GM20431 (cell line): ENCODE measurements around the gene KIF5C.
"Not testable (repeated sequence)": the region's sequence is repeated elsewhere in the genome, so short reads cannot be mapped to it uniquely, and the experiment has no call there.

ENCODE experiments used
- in situ Hi-C: fragments of 300-500 bp; cut with MseI, MboI; formaldehyde crosslinking; loops from one replicate; pipeline ENCODE4 v1.15.0; 2020; ENCODE audit warnings: low sequenced_read_pairs; ENCODE audit not compliant: unreplicated experiment

The KIF5C gene

DNA sequence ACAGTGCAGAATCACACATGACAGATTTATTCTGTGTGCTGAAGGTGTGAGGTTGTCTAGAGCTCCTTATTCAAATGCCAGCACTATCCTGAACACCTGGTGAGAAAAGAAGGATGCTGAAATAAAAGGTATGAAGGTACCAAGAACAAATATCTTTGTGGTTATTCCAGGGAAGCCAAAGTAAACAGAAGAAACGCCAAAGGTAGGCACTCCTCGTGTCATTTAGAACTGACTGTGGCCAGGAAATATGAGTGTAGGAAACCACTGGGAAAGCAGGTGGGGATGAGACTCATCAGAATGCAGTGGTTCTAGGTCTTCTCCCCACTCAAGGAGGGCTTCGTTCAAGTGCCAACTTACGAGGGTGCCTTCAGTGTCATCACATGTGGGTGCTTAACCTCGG lies 80.8 kb downstream of the KIF5C start:
- in situ Hi-C loops, result no loop called here

DNA sequence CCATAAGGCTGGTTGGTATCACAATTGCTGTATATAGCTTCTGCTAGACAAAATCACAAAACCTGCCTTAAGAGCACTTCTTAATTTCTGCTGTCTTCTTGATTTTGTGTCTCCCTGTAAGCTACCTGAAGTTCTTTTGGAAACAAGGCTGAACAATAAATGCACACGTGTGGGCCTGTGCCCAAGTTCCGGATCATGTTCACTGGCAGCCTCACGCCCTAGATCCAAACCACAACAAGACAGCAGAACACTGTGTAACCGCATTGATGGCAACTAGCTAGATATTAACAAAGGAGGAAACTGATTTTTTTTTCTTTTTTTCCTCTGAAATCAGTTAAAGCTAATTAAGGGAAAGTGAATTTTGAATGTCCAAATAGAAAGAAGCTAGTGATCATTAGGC lies 82.0 kb downstream of the KIF5C start:
- in situ Hi-C loops, result no loop called here

DNA sequence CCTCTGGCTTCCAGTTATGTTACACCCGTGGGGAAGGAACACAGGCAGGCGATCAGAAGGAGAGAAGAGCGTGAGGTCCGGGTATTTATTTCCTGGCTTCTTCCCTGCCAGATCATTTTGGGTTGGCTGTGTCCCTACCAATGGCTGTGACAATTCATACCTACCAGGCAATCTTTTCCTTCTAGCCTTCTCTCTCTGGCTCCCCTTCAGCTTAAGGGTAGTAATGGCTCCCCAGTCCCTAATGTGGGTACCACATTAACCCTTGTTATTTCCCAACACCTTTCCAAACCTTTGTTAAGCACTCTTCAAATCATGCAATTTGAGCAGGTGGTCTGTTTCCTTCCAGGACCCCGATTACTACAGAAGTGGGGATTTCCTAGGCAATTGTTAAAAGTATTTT lies 84.7 kb downstream of the KIF5C start:
- in situ Hi-C loops, result no loop called here

DNA sequence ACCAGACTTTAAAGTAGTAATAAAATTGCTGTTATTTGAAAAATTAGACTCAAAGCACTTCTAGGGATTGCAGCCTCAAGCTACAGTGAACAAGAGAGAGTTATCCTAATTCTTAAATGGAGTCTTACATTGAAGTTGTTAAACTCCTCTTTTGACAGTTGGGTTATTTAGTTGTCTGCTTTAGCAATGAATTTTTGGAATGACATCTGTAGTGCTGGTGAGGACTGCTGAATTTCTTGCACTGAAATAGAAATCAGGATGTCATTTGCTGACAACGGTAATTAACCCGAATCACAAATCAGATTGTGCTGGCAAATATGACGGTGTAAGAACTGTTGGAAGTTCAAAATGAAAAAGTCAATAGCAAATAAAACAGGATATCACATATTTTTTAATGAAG lies 85.5 kb downstream of the KIF5C start:
- in situ Hi-C loops, result no loop called here

DNA sequence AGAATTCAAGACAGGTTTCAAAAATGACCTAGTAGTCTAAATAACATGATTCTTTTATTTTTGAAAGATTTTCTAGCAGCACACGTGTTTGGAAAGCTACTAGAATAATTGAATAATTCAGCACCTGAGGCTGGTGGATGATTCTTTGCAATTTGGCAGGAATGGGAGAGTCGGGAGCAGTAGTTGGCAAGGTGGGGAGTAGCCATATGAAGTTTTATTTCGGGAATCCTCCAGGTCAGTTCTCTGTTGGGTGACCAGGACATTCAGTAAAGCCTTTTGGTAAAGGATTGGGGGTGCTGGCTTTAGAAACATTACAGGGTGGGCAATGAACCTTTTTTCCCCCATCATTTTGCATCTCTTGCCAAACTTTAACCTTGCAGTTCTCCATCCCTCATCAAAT lies 88.4 kb downstream of the KIF5C start:
- in situ Hi-C loops, result no loop called here

DNA sequence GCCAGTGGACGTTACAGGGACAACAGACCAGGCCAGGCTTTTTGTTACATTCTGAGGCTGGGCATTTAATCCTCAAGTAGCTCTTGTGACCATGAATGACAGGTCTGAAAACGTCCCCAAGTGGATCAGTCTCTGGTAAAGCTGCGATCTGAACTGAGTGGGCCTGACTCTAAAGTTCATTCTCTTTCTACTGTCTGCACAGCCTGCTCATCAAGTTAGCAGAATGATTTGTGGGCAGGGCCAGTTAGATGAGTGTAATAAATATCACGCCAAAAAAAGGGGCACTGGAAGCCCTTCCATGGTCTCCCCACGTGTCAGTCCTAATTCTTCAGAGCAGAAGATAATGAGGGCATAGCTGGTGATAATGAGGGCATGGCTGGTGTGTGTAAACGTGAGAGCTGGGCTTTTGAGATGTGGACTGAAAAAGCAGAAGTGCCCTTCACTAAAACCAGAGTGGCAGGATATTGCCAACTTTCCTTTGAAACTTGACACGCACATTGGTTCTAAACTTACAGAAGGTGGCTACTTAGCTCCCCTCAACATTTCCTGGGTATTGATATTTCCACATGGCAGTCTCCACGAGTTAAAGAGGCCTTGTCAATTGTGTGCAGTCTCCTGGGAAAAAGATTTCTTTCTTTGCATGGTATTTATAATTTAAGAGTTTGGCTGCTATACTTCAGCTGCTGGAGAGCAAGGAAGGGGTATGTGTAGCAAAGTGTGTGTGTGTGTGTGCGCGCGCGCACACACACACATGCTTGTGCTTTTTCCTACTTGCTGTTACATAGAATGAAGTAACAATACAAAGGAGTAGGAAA lies 90.8 kb downstream of the KIF5C start:
- in situ Hi-C loops, result no loop called here

DNA sequence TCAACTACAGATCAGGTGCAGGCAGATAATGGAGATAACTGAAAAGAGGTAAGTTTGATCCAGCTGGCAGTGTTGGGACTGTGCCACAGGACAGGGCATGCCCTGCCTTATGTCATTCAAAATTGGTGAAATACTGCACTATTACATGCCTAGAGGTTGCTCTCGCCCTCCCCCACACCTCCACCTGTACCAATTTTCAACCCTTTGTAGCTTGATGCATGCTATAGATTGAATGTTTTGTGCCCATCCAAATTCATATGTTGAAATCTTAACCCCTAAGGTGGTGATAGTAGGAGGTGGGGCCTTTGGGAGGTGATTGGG lies 91.4 kb downstream of the KIF5C start:
- in situ Hi-C loops, result no loop called here

DNA sequence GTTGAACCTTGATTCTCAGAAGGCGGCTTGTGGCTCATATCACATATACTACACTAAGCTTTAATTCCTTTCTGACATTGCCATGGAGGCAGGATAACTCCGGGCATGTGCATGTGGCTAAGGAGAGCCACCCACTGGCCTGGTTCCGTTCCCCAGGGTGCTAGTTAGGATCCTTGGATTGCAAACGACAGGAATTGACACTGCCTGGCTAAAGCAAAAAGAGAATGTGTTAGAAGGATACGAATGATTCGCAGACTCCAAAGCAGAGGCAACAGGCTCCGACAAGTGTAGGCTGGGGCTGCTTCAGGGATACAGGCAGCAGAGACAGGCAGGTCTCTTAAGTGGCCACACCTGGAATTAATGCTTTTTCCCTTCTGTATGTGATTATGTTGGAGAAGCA lies 92.0 kb downstream of the KIF5C start:
- in situ Hi-C loops, result no loop called here

DNA sequence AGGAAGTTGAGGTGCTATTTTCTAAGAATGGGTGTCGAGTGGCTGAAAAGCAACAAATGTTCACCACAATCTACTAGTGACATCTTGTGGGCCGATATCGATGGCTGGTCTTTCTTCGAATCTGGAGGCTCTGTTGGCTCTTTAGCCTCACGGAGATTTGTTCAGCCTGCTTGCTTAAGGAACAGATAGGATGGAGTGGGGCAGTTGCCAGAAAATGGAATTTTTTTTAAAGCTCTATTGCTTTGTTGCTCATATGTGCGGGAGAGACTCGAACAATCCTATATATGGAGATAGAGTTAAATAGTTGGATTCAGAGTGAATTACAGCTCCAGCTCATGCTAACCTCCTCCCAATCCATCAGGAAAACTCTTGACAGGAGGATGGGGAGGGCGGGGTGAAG lies 92.6 kb downstream of the KIF5C start:
- in situ Hi-C loops, result no loop called here

DNA sequence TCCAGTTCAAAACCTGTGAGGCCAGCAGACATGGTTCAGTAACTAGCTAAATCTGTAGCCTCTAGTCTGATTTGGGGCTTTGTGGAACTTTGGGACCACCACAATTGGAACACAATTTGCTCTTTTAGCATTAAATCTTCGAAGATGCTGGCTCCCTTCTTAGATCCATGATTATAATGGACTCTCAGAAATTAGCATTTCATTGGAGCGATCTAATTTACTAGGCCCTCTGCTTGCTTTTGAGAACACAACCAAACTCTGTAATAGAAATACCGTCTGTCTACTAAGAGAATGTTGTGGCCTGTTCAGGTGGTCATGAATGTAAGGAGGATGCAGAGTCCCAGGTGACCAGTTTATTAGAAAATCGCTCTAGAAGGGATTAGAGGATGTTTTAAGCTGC lies 93.3 kb downstream of the KIF5C start:
- in situ Hi-C loops, result no loop called here

DNA sequence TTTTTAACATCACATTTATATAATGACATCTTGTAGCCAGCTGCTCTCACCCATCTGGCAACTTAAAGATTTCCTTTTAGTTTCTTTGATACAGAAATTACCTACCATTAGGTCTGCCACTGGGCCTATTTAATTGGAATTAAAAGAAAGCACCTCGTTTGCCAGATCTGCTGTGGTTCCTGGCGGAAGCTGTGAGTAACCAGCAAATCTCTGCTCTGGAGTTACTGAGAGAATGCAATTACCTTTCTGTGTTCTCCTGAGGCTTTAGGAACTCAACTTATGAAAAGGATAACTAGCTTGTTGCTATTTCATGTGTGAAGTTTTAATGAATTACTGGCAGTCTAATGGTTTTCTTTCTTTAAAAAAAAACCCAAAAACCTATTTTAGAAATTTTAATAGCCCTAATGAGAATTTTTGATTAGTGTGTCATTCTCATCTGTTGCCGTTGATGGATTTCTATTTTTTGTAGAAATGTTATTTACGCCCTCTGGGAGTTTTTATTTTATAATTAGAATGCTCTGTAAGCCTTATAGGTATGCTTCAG lies 93.8 kb downstream of the KIF5C start:
- in situ Hi-C loops, result no loop called here

DNA sequence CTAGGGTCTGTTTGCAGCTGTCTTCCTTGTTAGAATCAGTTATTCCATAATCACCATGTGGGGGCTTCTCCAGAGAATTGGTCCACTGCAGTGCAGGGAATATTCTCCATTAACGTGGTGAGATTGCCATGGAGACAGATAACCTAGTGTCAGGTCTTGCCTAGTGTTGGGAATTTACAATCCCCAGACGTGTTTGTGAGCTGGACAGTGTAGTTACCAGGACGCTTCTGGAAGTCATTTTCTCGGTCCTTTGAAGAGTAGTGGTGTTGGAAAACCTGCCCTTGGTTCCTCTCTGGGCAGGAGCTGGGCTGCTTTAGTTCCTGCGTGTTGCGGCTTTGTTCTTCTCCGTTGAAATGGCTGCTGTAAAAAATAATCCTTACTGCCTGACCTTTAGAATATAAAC lies 94.6 kb downstream of the KIF5C start:
- in situ Hi-C loops, result no loop called here

DNA sequence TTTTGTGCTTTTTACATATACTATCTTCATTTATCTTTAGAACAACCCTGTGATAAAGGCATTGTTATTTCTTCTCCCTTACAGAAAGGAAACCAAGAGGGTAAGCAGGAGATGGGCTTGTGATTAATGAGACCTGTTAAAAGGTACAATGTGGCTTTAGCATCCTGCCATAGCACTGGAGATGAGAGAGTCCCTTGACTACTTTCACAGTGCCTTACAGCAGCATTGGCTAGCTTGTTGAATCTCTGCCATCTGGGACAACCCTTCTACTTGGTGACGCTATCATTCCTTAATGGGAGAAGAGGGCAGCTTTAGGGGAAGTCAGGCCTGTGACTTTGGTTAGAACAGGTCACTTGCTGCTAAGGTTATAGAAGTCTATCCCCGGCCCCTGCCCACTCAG lies 95.4 kb downstream of the KIF5C start:
- in situ Hi-C loops, result no loop called here

DNA sequence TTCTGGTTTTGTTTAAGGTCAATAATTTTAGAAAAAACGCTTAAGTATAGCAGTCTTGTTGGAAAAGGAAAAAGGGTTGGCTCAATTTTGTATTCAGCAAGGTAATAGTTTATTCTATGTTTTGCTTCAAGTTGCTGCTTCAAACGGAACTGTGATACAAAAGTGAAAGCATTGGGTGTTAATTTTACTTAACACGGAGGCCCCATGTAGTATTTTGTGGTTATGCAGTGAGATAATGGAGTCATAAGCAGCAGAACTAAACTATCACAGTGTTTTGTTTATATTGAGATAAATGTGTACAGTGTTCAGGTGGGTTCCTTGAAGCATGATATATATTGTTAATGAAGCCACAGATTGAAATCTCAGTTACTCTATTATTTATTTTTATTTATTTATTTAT lies 96.5 kb downstream of the KIF5C start:
- in situ Hi-C loops, result no loop called here

DNA sequence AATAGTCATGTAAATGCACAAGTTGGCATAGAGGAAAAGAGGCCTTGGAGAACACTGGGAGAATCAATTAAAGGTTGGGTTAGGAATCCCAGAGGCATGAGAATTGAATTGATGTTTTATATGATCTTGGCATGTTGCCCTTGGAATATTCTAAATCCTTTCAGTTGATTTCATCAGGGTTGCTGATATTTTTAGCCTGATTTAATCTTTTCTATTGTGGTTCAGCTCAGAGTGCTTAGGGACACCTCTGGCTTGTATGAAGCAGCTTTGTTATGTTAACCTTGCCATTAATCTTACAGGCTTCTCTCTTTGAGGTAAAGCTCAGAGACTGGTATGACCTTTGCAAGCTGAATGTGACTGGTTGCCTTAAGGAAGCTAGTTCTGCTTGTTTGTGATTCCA lies 99.1 kb downstream of the KIF5C start:
- in situ Hi-C loops, result no loop called here

DNA sequence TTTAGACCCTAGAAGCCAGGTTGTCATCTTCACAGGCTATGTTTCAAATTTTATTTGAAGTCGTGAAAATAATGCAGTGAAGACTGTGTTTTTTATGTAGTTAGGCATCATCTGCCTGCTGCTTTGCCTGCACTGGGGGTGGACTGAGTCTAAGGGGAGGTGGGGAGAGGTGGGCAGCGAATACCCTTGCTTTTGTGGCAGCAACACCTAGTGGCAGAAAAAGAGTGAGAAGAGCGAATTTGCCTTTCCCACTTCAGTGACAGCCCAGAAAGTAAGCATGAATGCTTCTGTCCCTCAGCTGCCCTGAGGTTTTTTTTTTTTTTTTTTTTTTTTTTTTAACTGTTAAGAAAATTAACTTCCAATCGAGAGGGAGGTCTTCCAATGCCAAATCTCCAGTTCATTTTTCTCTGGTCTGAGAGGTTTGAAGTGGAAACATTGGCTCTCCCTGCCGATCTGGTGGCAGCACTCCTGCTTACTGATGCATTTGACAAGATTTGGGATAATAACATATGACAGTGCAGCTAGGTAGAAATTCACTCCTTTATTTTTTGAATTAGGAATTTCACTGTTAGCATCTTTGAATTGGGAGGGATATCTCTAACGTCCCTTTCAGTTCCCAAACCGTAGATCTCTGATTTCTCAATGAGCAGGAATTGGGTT lies 103.1 kb downstream of the KIF5C start:
- in situ Hi-C loops, result no loop called here

DNA sequence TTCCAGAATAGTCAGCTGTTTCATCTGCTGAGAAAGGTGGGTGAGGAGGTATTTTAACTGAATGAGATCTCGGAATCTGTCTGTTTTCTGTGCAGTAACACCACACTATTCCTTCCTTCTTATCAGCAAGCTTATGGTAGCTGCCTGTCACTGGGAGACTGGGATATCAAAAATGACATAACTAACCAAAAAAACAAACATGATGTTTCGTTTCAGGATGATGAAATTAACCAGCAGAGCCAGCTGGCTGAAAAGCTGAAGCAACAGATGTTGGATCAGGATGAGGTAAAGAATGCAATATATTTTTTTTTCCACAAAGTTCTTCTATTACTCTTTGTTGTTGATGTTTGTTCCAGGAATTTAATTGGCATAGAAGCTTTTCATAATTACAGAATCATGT lies 103.7 kb downstream of the KIF5C start:
- in situ Hi-C loops, result no loop called here

DNA sequence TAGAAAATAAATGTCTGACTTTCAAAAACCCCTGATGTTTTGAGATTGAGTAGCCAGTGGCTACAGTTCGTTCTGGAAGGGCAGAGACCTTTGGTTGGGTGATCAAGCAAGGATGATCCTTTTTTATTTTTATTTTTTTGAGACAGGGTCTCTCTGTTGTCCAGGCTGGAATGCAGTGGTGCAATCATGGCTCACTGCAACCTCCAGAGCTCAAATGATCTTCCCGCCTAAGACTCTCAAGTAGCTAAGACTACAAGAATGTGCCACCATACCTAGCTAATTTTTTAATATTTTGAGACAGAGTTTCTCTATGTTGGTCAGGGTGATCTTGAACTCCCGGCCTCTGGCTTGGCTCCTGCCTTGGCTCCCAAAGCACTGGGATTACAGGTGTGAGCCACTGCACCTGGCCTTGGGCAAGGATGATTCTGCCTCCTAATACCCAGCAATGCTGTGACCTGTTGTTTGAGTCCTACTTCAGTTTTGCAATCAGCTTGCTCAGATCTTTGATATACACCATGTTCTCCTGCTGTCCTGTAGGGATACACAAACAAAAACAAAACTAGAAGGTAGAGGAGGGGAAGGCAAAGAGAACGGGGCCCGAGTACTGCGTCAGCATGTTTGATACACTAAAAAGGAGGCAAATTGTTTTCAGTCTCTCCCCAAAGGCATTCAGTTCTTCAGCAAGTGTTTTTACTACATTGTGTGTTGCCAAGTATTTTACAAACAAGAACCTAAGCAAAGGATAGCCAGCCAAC lies 104.3 kb downstream of the KIF5C start:
- in situ Hi-C loops, result no loop called here

DNA sequence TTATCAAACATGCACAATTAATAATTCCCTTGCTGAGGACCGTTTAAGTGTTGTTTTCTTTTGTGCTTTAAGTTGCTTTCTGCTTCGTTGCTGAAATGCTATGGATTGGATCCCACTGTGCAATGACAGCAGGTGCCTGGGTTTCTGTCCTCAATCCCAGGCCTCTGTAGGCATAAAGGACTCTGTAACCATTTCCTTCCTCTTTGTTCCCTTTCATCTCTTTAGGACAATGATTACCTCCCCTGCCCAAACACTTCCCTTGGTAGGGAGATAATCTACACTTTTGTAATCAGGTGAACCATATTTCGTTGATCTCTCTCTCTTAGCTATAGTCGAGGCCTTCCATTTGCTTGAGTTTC lies 104.9 kb downstream of the KIF5C start:
- in situ Hi-C loops, result no loop called here

DNA sequence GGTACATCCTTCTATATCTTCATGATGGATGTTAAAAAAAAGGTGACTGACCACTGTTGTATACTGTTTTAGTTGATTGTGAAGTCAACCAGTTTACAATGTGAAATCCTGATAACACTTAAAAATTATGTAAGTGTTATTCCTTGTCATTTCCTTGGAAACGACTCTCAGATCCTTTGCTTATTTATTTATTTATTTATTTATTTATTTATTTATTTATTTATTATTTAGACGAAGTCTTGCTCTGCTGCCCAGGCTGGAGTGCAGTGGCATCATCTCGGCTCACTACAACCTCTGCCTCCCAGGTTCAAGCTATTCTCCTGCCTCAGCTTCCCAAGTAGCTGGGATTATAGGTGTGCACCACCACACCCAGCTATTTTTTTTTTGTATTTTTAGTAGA lies 105.5 kb downstream of the KIF5C start:
- in situ Hi-C loops, result not testable (repeated sequence)

DNA sequence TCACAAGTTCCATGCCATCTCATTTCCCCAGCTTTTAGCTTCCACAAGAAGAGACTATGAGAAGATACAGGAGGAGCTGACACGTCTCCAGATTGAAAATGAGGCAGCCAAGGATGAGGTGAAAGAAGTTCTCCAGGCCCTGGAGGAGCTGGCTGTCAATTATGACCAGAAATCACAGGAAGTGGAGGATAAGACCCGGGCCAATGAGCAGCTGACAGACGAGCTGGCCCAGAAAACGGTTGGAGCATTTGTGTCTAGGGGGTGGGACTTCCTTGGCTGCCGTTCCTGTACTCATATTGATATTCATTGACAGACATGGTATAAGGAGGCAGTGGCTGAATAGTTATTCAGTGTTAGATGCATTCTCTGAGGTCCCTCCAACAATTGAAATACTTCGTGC lies 106.3 kb downstream of the KIF5C start:
- in situ Hi-C loops, result no loop called here
